SK-N-SH (cell line): ENCODE data around the gene GRAMD2B. TPM values are rescaled to one million over a fixed set of nuclear protein-coding genes. Genes with fewer than 3 reads are reported as not detected.
A peak's percentile ranks its signal among the peaks of the same experiment; 100 is the strongest.

ENCODE experiments used
- CTCF ChIA-PET: fragments of 300-600, 350-600 bp; formaldehyde crosslinking; extraction: SDS; loops from one replicate; lab custom pipeline; 2021; lab: Yijun Ruan, JAX
- POLR2A ChIA-PET: fragments of 350-600 bp; sonication (Branson Sonifier 250); formaldehyde crosslinking; extraction: SDS; loops from one replicate; lab custom pipeline; 2020; ENCODE audit warnings: antibody characterized with exemption, inconsistent platforms; lab: Yijun Ruan, JAX
- DNase-seq: peaks from one replicate; pipeline ENCODE4 v3.0.0; 2012
- H2AFZ ChIP-seq: fragments of 200-600 bp; sonication (generic); 2 replicates; pipeline ENCODE4 v1.8.1; 2016; ENCODE audit warnings: antibody characterized with exemption, mild to moderate bottlenecking, low read depth
- H3F3A ChIP-seq: fragments of 200-600 bp; sonication (generic); replicated peaks from 2 replicates; pipeline ENCODE3; 2016; ENCODE audit warnings: antibody characterized with exemption, mild to moderate bottlenecking; ENCODE audit not compliant: insufficient read depth
- H3K27ac ChIP-seq, 2 experiments: fragments of 200-500 bp in 1 of 2; fragments of 200-600 bp in 1 of 2; sonication (Bioruptor generic) in 1 of 2; sonication (generic), shearing (Covaris generic) in 1 of 2; 2 replicates each; pipeline versions ENCODE4 v1.5.1 to v1.6.1; 2014 to 2016; ENCODE audit warnings: low read depth in 2 of 2, inconsistent platforms in 1 of 2, low read length in 1 of 2, mild to moderate bottlenecking in 1 of 2, mixed read lengths in 1 of 2
- H3K27me3 ChIP-seq: fragments of 200-600 bp; sonication (generic), shearing (Covaris generic); 2 replicates; pipeline ENCODE4 v1.6.1; 2016; ENCODE audit warnings: mixed run types; ENCODE audit not compliant: insufficient read depth
- H3K36me3 ChIP-seq, 2 experiments: fragments of 200-500 bp in 1 of 2; fragments of 200-600 bp in 1 of 2; sonication (Bioruptor generic) in 1 of 2; sonication (generic) in 1 of 2; replicated peaks in 1 of 2; 2 replicates each; pipeline versions ENCODE3 to v1.5.1; 2014 to 2016; ENCODE audit warnings: low read length in 1 of 2, mild to moderate bottlenecking in 1 of 2; ENCODE audit not compliant: insufficient read depth in 2 of 2, control insufficient read depth in 1 of 2
- H3K4me1 ChIP-seq, 2 experiments: fragments of 200-500 bp in 1 of 2; fragments of 200-600 bp in 1 of 2; sonication (Bioruptor generic) in 1 of 2; sonication (generic), shearing (Covaris generic) in 1 of 2; 2 replicates each; pipeline versions ENCODE4 v1.5.1 to v1.6.1; 2014 to 2016; ENCODE audit warnings: low read depth in 1 of 2, low read length in 1 of 2, mixed run types in 1 of 2; ENCODE audit not compliant: insufficient read depth in 2 of 2, control insufficient read depth in 1 of 2
- H3K4me2 ChIP-seq: fragments of 200-600 bp; sonication (generic), shearing (Covaris generic); 2 replicates; pipeline ENCODE4 v1.6.1; 2017; ENCODE audit warnings: mixed run types
- H3K4me3 ChIP-seq, 2 experiments: fragments of 200-500 bp in 1 of 2; fragments of 200-600 bp in 1 of 2; sonication (Bioruptor generic) in 1 of 2; sonication (generic), shearing (Covaris generic) in 1 of 2; 2 replicates each; pipeline versions ENCODE4 v1.5.1 to v1.8.1; 2014 to 2016; ENCODE audit warnings: low read depth in 2 of 2, inconsistent platforms in 1 of 2, low read length in 1 of 2, mild to moderate bottlenecking in 1 of 2, mixed read lengths in 1 of 2, moderate library complexity in 1 of 2
- H3K79me2 ChIP-seq: fragments of 200-600 bp; sonication (generic); 2 replicates; pipeline ENCODE4 v1.8.1; 2017; ENCODE audit warnings: mild to moderate bottlenecking; ENCODE audit not compliant: insufficient read depth
- H3K9ac ChIP-seq: fragments of 200-600 bp; sonication (generic); 2 replicates; pipeline ENCODE4 v1.6.1; 2017; ENCODE audit warnings: mixed run types
- H3K9me2 ChIP-seq: fragments of 200-600 bp; sonication (generic); 2 replicates; pipeline ENCODE4 v1.6.1; 2017; ENCODE audit warnings: mixed run types
- H3K9me3 ChIP-seq: fragments of 200-600 bp; sonication (generic); 2 replicates; pipeline ENCODE4 v1.6.1; 2017; ENCODE audit warnings: mixed run types, mild to moderate bottlenecking, moderate library complexity
- H4K20me1 ChIP-seq: fragments of 200-600 bp; sonication (generic); 2 replicates; pipeline ENCODE4 v1.6.1; 2017; ENCODE audit warnings: mild to moderate bottlenecking, mixed run types; ENCODE audit not compliant: insufficient read depth
- ELF1 ChIP-seq: IDR thresholded peaks from 2 replicates; pipeline ENCODE4 v1.4.0; 2012
- EP300 ChIP-seq, 2 experiments: IDR thresholded peaks; 2 replicates each; pipeline versions ENCODE4 v1.4.0 to v1.6.1; 2012; ENCODE audit warnings: borderline replicate concordance in 1 of 2, low read depth in 1 of 2, low read length in 1 of 2
- FOXM1 ChIP-seq: IDR thresholded peaks from 2 replicates; pipeline ENCODE4 v1.4.0; 2012; ENCODE audit warnings: low read depth, mild to moderate bottlenecking
- MXI1 ChIP-seq: IDR thresholded peaks from 2 replicates; pipeline ENCODE4 v1.6.1; 2012; ENCODE audit warnings: mild to moderate bottlenecking, low read depth, low read length, improper control_type of control experiment
- NRF1 ChIP-seq: IDR thresholded peaks from 2 replicates; pipeline ENCODE4 v1.6.1; 2012; ENCODE audit warnings: low read depth, mild to moderate bottlenecking, low read length
- RXRA ChIP-seq: IDR thresholded peaks from 2 replicates; pipeline ENCODE4 v1.4.0; 2012; ENCODE audit warnings: low read depth, mild to moderate bottlenecking, borderline replicate concordance
- SIN3A ChIP-seq: IDR thresholded peaks from 2 replicates; pipeline ENCODE4 v1.6.1; 2012; ENCODE audit warnings: low read depth, mild to moderate bottlenecking, low read length, moderate library complexity, borderline replicate concordance
- TAF1 ChIP-seq: IDR thresholded peaks from 2 replicates; pipeline ENCODE4 v1.6.1; 2012; ENCODE audit warnings: low read depth, mild to moderate bottlenecking, low read length, moderate library complexity, borderline replicate concordance
- TCF12 ChIP-seq: IDR thresholded peaks from 2 replicates; pipeline ENCODE4 v1.4.0; 2012
- WGBS: methylation state at CpG from one replicate; pipeline ENCODE4 v1.1.6; 2017; ENCODE audit warnings: low lambda C conversion rate; 5-methylcytosine and 5-hydroxymethylcytosine counted together
- polyA plus RNA-seq, 3 experiments: library from polyadenylated mRNA; depleted of rRNA; stranded (reverse); fragments of >200 nt; gene quantifications; 2 replicates each; pipeline ENCODE4 v1.2.3, GENCODE V29; 2012
- TF ChIP-seq, protein P1 (sequence below): IDR thresholded peaks from 2 replicates; pipeline ENCODE4 v1.6.1; 2012; ENCODE audit warnings: mild to moderate bottlenecking, low read depth, low read length, moderate library complexity

The GRAMD2B gene
- polyA plus RNA-seq, 1 of the 3 experiments (the other 2 are of a cell fraction): 16.0 TPM

DNA sequence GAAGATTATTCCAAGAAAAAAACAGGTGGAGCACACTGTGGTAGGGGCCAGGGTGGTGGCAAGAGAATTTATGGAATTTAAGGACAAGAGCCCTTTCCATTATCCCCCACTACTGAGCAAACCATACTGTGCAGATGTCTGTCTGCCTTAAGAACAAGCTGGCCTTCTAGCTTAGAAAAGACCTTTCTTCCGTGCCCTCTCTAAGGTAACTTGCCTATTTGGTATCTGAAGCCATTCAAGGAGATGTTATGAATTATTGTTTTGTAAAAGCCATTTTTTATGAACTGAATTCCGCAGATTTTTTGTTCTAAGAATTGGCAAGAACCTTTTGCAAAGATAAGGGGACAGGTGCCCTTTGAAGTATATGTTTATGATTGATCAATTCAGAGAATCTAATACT is 20.9 kb downstream of the GRAMD2B start (continued):
- TF ChIP-seq TAF1 (no peak), NRF1 (no peak), RXRA (no peak)

DNA sequence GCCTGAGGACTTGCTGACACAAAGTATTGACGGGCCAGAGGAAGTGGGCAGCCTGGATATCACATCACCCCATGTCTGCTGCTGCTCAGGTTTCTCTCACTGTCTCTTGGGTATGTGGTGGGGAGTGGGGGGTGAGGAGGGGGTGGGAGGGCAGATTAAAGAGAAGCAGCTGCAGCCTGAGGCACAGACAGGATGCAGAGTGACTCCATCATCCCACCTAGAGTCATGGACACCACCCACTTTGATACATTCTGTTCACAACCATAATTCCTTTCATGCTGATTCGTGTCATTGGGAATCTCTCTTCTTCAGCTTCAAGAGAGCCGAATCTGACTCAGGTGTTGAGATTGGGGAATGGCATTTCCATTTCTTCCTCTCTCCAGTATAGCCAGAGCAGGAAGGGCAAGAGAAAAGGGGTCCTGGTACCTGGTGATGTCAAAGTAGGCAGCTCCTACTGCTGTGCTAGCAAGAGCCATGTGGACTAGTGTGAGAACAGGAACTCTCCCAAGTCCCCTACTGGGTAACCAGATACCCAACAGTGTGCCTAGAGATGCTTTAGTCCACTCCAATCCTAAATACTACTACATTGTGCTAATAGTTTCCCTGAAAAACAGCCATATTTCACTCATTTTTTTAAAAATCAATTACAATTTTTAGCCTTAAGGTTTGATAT is 22.4 kb downstream of the GRAMD2B start:
- 0 out of 2 replicates have a peak, but pooled peaks cover 3% of the 10 kb centered on the region for H3K9me3 ChIP-seq
- ChIA-PET POLR2A (no interaction called here), CTCF (no interaction called here)
- H3K4me1 ChIP-seq: peaks cover 0 to 8% of the 10 kb centered on the region in 2 experiments; a peak in 3 of 4 replicates
- no peaks in the 10 kb centered on the region for H3K9me2 ChIP-seq
- no peak overlapping the region for H3K9ac ChIP-seq
- H2AFZ ChIP-seq: no peak overlapping the region
- H3K36me3 ChIP-seq: no peaks in the 10 kb centered on the region
- TF ChIP-seq, protein P1, sequence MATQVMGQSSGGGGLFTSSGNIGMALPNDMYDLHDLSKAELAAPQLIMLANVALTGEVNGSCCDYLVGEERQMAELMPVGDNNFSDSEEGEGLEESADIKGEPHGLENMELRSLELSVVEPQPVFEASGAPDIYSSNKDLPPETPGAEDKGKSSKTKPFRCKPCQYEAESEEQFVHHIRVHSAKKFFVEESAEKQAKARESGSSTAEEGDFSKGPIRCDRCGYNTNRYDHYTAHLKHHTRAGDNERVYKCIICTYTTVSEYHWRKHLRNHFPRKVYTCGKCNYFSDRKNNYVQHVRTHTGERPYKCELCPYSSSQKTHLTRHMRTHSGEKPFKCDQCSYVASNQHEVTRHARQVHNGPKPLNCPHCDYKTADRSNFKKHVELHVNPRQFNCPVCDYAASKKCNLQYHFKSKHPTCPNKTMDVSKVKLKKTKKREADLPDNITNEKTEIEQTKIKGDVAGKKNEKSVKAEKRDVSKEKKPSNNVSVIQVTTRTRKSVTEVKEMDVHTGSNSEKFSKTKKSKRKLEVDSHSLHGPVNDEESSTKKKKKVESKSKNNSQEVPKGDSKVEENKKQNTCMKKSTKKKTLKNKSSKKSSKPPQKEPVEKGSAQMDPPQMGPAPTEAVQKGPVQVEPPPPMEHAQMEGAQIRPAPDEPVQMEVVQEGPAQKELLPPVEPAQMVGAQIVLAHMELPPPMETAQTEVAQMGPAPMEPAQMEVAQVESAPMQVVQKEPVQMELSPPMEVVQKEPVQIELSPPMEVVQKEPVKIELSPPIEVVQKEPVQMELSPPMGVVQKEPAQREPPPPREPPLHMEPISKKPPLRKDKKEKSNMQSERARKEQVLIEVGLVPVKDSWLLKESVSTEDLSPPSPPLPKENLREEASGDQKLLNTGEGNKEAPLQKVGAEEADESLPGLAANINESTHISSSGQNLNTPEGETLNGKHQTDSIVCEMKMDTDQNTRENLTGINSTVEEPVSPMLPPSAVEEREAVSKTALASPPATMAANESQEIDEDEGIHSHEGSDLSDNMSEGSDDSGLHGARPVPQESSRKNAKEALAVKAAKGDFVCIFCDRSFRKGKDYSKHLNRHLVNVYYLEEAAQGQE: no peak
- TF ChIP-seq TCF12 (no peak; the same call in 1 of the 2 replicates), SIN3A (peak; percentile 43; the same call in 1 of the 2 replicates), FOXM1 (no peak), EP300 (IDR thresholded peaks at IDR 0.05; ENCODE audit: borderline replicate concordance in 1 of 2, low read depth in 1 of 2, low read length in 1 of 2) (no peak), ELF1 (no peak), MXI1 (no peak)
- no peaks in the 10 kb centered on the region for H4K20me1 ChIP-seq
- H3K4me2 ChIP-seq: no peak overlapping the region
- no peak overlapping the region for H3K4me3 ChIP-seq
- H3K79me2 ChIP-seq: peaks cover 42% of the 10 kb centered on the region; the same call in 1 of the 2 replicates
- H3K27ac ChIP-seq: peak overlapping the region; percentile 42 to 76; a peak in 3 of 4 replicates
- no peak for DNase-seq
- H3K27me3 ChIP-seq: no peaks in the 10 kb centered on the region
- WGBS: 61% methylated on average over 3 of the region's 3 CpGs
- H3F3A ChIP-seq: peaks cover 6% of the 10 kb centered on the region
